Measurements from ENCODE around the gene NR2F2.

GRCh38 chr15:96342406-96343112 is 12.1 kb downstream of the NR2F2 start:
- TF ChIP-seq EZH2 (IDR thresholded peaks at IDR 0.05; ENCODE audit: low read depth, unreplicated experiment) (peak; percentile 61), EZH2phosphoT487 (IDR thresholded peaks at IDR 0.05; ENCODE audit: unreplicated experiment) (no peak)
- TF ChIP-seq, protein P1, sequence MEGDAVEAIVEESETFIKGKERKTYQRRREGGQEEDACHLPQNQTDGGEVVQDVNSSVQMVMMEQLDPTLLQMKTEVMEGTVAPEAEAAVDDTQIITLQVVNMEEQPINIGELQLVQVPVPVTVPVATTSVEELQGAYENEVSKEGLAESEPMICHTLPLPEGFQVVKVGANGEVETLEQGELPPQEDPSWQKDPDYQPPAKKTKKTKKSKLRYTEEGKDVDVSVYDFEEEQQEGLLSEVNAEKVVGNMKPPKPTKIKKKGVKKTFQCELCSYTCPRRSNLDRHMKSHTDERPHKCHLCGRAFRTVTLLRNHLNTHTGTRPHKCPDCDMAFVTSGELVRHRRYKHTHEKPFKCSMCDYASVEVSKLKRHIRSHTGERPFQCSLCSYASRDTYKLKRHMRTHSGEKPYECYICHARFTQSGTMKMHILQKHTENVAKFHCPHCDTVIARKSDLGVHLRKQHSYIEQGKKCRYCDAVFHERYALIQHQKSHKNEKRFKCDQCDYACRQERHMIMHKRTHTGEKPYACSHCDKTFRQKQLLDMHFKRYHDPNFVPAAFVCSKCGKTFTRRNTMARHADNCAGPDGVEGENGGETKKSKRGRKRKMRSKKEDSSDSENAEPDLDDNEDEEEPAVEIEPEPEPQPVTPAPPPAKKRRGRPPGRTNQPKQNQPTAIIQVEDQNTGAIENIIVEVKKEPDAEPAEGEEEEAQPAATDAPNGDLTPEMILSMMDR (conservative IDR thresholded peaks at IDR 0.05; ENCODE audit: low read depth in 2 of 2) = no peak
